IMR-90 (cell line): ENCODE measurements around the gene ESYT1.

ENCODE experiments used
- CHD1 ChIP-seq: IDR thresholded peaks from 2 replicates; pipeline ENCODE4 v1.6.1; 2012; ENCODE audit warnings: low read depth, low read length, improper control_type of control experiment
- CTCF ChIP-seq: conservative IDR thresholded peaks from 2 replicates; pipeline ENCODE4 v1.5.1; 2012; ENCODE audit warnings: mild to moderate bottlenecking, low read depth, low read length, improper control_type of control experiment
- MXI1 ChIP-seq: IDR thresholded peaks from 2 replicates; pipeline ENCODE4 v1.6.1; 2012; ENCODE audit warnings: low read depth, mild to moderate bottlenecking, low read length, moderate library complexity, borderline replicate concordance
- POLR2A ChIP-seq: IDR thresholded peaks from 2 replicates; pipeline ENCODE4 v1.6.1; 2012; ENCODE audit warnings: mild to moderate bottlenecking, low read depth, low read length
- RAD21 ChIP-seq: IDR thresholded peaks from 2 replicates; pipeline ENCODE4 v1.6.1; 2012; ENCODE audit warnings: low read length, improper control_type of control experiment
- SMC3 ChIP-seq: fragments of 150-350 bp; IDR thresholded peaks from 2 replicates; pipeline ENCODE4 v1.6.1; 2016; ENCODE audit warnings: low read depth, mild to moderate bottlenecking, antibody characterized with exemption, low read length, moderate library complexity

- TF ChIP-seq POLR2A = no peak
- no peak for TF ChIP-seq CTCF
- no peak for TF ChIP-seq RAD21
- TF ChIP-seq SMC3 = no peak
- no peak for TF ChIP-seq MXI1
- no peak for TF ChIP-seq CHD1
Measured at GRCh38 chr12:56124133-56124532, 3.9 kb upstream of the ESYT1 start.
